Adrenal gland (tissue), 5 donors: ENCODE measurements around the gene NDEL1.

ENCODE experiments used
- CTCF ChIP-seq, 6 experiments: fragments of 450-650 bp in 4 of 6; fragments of 200-600 bp in 2 of 6; sonication (generic) in 1 of 6; IDR thresholded peaks; 1 replicate in 5 of 6; 2 replicates in 1 of 6; pipeline versions ENCODE4 v1.5.1 to v1.8.0; 2016 to 2021; ENCODE audit warnings: antibody characterized with exemption in 6 of 6, mild to moderate bottlenecking in 2 of 6, moderate library complexity in 1 of 6
- POLR2A ChIP-seq, 2 donors: fragments of 450-650 bp; IDR thresholded peaks; one replicate each; pipeline ENCODE4 v1.6.1; 2017; ENCODE audit warnings: antibody characterized with exemption in 2 of 2, mild to moderate bottlenecking in 2 of 2, moderate library complexity in 1 of 2
- donor health status: DM: no; HTN: no; CAD: no.

GRCh38 chr17:8484465-8484864 lies 48.8 kb downstream of the NDEL1 start:
- TF ChIP-seq CTCF (IDR thresholded peaks at IDR 0.05) (no peak), POLR2A (IDR thresholded peaks at IDR 0.05) (no peak)
